HFFc6 (cell line): ENCODE data around the gene ZBTB16. TPM values are rescaled to one million over a fixed set of nuclear protein-coding genes. Genes with fewer than 3 reads are reported as not detected.

Experiments used
- DNase-seq: peaks from one replicate; pipeline ENCODE4 v3.0.0-alpha.2; 2018
- H3K27ac Mint-ChIP-seq: 2 replicates; pipeline ENCODE4 v1.8.0; 2020; ENCODE audit warnings: mild to moderate bottlenecking, mixed read lengths
- H3K27me3 Mint-ChIP-seq: 2 replicates; pipeline ENCODE4 v1.8.0; 2021; ENCODE audit warnings: mild to moderate bottlenecking, moderate library complexity, mixed read lengths; ENCODE audit not compliant: insufficient read depth
- H3K36me3 Mint-ChIP-seq: 2 replicates; pipeline ENCODE4 v1.8.0; 2021; ENCODE audit warnings: low read depth, mixed read lengths
- H3K4me1 Mint-ChIP-seq: 2 replicates; pipeline ENCODE4 v1.8.0; 2020; ENCODE audit warnings: low read depth, mixed read lengths
- H3K4me3 Mint-ChIP-seq: 2 replicates; pipeline ENCODE4 v1.8.0; 2020; ENCODE audit warnings: mild to moderate bottlenecking, moderate library complexity, mixed read lengths
- H3K9me3 Mint-ChIP-seq: 2 replicates; pipeline ENCODE4 v1.8.0; 2020; ENCODE audit warnings: mild to moderate bottlenecking, mixed read lengths
- CTCF ChIP-seq: fragments of 200-600 bp; sonication (generic); IDR thresholded peaks from 2 replicates; pipeline ENCODE4 v1.5.0; 2021; ENCODE audit warnings: antibody characterized with exemption, mild to moderate bottlenecking
- total RNA-seq, 6 experiments: library from RNA; stranded (reverse); fragmentation: NEBNext Ultra II Directional; extraction: Animal tissue kit (Norgen Biotek cat#: 25700); gene quantifications; 2 replicates in 1 of 6; 3 replicates in 5 of 6; pipeline ENCODE4 v1.2.3, GENCODE V29; 2021

The ZBTB16 gene
- total RNA-seq, 6 experiments from 2014 or later, result not detected

- H3K27ac Mint-ChIP-seq, result no peak overlapping the region
- no peak overlapping the region for H3K4me3 Mint-ChIP-seq
- no peaks in the 10 kb centered on the region for H3K4me1 Mint-ChIP-seq
- no peaks in the 10 kb centered on the region for H3K36me3 Mint-ChIP-seq
- H3K27me3 Mint-ChIP-seq, result peaks cover 43% of the 10 kb centered on the region
- H3K9me3 Mint-ChIP-seq, result no peaks in the 10 kb centered on the region
- no peak for TF ChIP-seq CTCF
- DNase-seq, result no peak
Measured at GRCh38 chr11:114256967-114257286, 197.4 kb downstream of the ZBTB16 start.

GRCh38 chr11:114257621-114258558 lies 198.4 kb downstream of the ZBTB16 start:
- Mint-ChIP-seq H3K27ac (no peak overlapping the region), H3K4me3 (no peak overlapping the region), H3K9me3 (no peaks in the 10 kb centered on the region), H3K4me1 (no peaks in the 10 kb centered on the region), H3K36me3 (no peaks in the 10 kb centered on the region), H3K27me3 (peaks cover 43% of the 10 kb centered on the region)
- no peak for DNase-seq
- TF ChIP-seq CTCF, result peak; percentile 35; the same call in 1 of the 2 replicates

- H3K4me3 Mint-ChIP-seq, result no peak overlapping the region
- no peak overlapping the region for H3K27ac Mint-ChIP-seq
Measured at GRCh38 chr11:114258696-114259095, 199.2 kb downstream of the ZBTB16 start.

GRCh38 chr11:114259124-114259526 lies 199.6 kb downstream of the ZBTB16 start:
- Mint-ChIP-seq H3K4me1 (no peaks in the 10 kb centered on the region), H3K36me3 (no peaks in the 10 kb centered on the region), H3K27ac (no peak overlapping the region), H3K27me3 (peaks cover 42% of the 10 kb centered on the region), H3K9me3 (no peaks in the 10 kb centered on the region), H3K4me3 (no peak overlapping the region)
- TF ChIP-seq CTCF, result no peak
- DNase-seq, result no peak

More at GRCh38 chr11:114258696-114259095, 199.2 kb downstream of the ZBTB16 start:
- no peak for DNase-seq
- H3K36me3 Mint-ChIP-seq, result no peaks in the 10 kb centered on the region
- H3K4me1 Mint-ChIP-seq, result no peaks in the 10 kb centered on the region
- TF ChIP-seq CTCF, result no peak
- no peaks in the 10 kb centered on the region for H3K9me3 Mint-ChIP-seq
- H3K27me3 Mint-ChIP-seq, result peaks cover 43% of the 10 kb centered on the region

GRCh38 chr11:114259551-114259983 lies 200.1 kb downstream of the ZBTB16 start:
- peaks cover 40% of the 10 kb centered on the region for H3K27me3 Mint-ChIP-seq
- no peak for TF ChIP-seq CTCF
- H3K27ac Mint-ChIP-seq, result no peak overlapping the region
- no peaks in the 10 kb centered on the region for H3K36me3 Mint-ChIP-seq
- no peaks in the 10 kb centered on the region for H3K9me3 Mint-ChIP-seq
- DNase-seq, result no peak
- no peaks in the 10 kb centered on the region for H3K4me1 Mint-ChIP-seq
- H3K4me3 Mint-ChIP-seq, result no peak overlapping the region
